Measurements from ENCODE around the gene TMOD1. TPM values are rescaled to one million over a fixed set of nuclear protein-coding genes. Genes with fewer than 3 reads are reported as not detected.

TMOD1 gene
- total and polyA plus RNA-seq, 9 of the 15 experiments (the other 6 are each of a cell fraction or from before 2014, with no cell fraction given) = 7.1 to 41.2 (median 14.2) TPM

DNA sequence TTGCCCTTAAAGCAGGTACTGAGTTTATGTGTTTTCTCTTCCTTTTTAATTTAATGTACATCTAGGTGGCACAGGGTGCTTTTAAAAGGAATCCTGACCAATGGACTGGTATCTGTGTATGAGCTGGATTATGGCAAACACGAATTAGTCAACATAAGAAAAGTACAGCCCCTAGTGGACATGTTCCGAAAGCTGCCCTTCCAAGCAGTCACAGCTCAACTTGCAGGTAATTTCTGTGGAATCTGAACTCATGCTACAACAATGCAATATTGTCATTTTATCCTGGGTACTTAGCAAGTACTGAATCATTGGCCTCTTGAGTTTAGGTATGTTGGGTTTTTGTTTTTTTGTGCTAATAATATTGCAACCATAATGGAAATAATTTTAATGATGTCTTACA is 14.4 kb upstream of the TMOD1 start:
- Histone ChIP-seq H3K4me1 (replicated peaks in 1 of 2; ENCODE audit: control insufficient read depth in 2 of 2, insufficient read depth in 2 of 2, low read length in 2 of 2) (no peaks in the 10 kb centered on the region), H3K9ac (ENCODE audit: insufficient read depth in 1 of 2, low read depth in 2 of 2, low read length in 2 of 2) (no peak overlapping the region), H2AFZ (ENCODE audit: low read depth, low read length) (no peak overlapping the region), H3K36me3 (ENCODE audit: control insufficient read depth, insufficient read depth, low read length) (peaks cover 4% of the 10 kb centered on the region; the same call in 1 of the 3 replicates), H3K79me2 (ENCODE audit: control insufficient read depth, insufficient read depth, low read length) (no peaks in the 10 kb centered on the region), H3K9me1 (ENCODE audit: control insufficient read depth, insufficient read depth, low read length) (no peaks in the 10 kb centered on the region), H3K9me3 (replicated peaks; ENCODE audit: control insufficient read depth, insufficient read depth, low read depth, low read length) (no peaks in the 10 kb centered on the region), H3K27ac (ENCODE audit: extremely low read depth, low read depth, low read length) (no peak overlapping the region), H3K27me3 (ENCODE audit: control insufficient read depth in 2 of 2, insufficient read depth in 2 of 2, low read length in 2 of 2) (no peaks in the 10 kb centered on the region), H3K4me3 (no peak overlapping the region), H3K4me2 (ENCODE audit: insufficient read depth, low read length) (no peak overlapping the region), H4K20me1 (replicated peaks; ENCODE audit: control insufficient read depth, insufficient read depth, low read length) (no peaks in the 10 kb centered on the region)
- ChIA-PET CTCF (ENCODE audit: low intra/inter-chr PET ratio) (no interaction called here), POLR2A (interaction anchor here (1.1 to 1.8 kb wide), 2 partner anchors 16 to 28 kb away, joined by 3 to 7 read pairs; no protein-coding TSS in a partner anchor)
- 20% methylated on average over 2 of the region's 2 CpGs for WGBS (ENCODE audit: insufficient coverage, low coverage, missing lambda C conversion rate)
- no peak for TF ChIP-seq MTA3 (IDR thresholded peaks at IDR 0.05; ENCODE audit: borderline replicate concordance)
- TF ChIP-seq, protein P1, sequence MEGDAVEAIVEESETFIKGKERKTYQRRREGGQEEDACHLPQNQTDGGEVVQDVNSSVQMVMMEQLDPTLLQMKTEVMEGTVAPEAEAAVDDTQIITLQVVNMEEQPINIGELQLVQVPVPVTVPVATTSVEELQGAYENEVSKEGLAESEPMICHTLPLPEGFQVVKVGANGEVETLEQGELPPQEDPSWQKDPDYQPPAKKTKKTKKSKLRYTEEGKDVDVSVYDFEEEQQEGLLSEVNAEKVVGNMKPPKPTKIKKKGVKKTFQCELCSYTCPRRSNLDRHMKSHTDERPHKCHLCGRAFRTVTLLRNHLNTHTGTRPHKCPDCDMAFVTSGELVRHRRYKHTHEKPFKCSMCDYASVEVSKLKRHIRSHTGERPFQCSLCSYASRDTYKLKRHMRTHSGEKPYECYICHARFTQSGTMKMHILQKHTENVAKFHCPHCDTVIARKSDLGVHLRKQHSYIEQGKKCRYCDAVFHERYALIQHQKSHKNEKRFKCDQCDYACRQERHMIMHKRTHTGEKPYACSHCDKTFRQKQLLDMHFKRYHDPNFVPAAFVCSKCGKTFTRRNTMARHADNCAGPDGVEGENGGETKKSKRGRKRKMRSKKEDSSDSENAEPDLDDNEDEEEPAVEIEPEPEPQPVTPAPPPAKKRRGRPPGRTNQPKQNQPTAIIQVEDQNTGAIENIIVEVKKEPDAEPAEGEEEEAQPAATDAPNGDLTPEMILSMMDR (IDR thresholded peaks at IDR 0.05 in 2 of 3, conservative IDR thresholded peaks at IDR 0.05 in 1 of 3; ENCODE audit: insufficient read depth in 2 of 3, low read depth in 1 of 3, low read length in 3 of 3) = peak; percentile 32 to 46 (median 42); a peak in 5 of 6 replicates
- intact Hi-C loops (cut with micrococcal nuclease) (no loop called here), in situ Hi-C loops (cut with MboI) (no loop called here)
- DNase-seq (ENCODE audit: extremely low read depth in 1 of 4, low spot score in 3 of 4) (peak in 1 of 4 experiments; percentile 22), FAIRE-seq (peak; percentile 52), ATAC-seq (peak; percentile 79)
- no TSS peak for BruUV-seq (replicated peaks)

DNA sequence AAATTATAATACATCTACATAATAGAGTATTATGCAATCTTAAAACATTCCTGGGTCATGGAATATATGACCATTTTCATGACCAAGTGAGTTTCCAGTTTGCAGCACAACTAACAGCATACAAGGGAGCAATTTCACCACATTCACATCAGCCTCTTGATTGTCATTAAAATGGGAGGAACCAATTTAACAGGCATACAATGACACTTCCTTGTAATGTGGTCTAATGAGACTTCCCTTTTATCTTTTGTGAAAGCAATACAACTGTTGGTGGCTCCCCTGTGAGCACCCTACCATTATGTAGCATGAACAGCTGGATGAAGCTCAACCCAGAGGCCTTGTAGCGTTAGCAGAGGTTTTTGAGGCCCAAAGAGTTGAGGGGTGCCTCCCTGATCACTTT is 13.6 kb upstream of the TMOD1 start:
- Histone ChIP-seq H4K20me1 (replicated peaks; ENCODE audit: control insufficient read depth, insufficient read depth, low read length) (no peaks in the 10 kb centered on the region), H3K4me1 (replicated peaks in 1 of 2; ENCODE audit: control insufficient read depth in 2 of 2, insufficient read depth in 2 of 2, low read length in 2 of 2) (no peaks in the 10 kb centered on the region), H2AFZ (ENCODE audit: low read depth, low read length) (no peak overlapping the region), H3K4me3 (no peak overlapping the region), H3K9me3 (replicated peaks; ENCODE audit: control insufficient read depth, insufficient read depth, low read depth, low read length) (no peaks in the 10 kb centered on the region), H3K79me2 (ENCODE audit: control insufficient read depth, insufficient read depth, low read length) (no peaks in the 10 kb centered on the region), H3K4me2 (ENCODE audit: insufficient read depth, low read length) (no peak overlapping the region), H3K27me3 (ENCODE audit: control insufficient read depth in 2 of 2, insufficient read depth in 2 of 2, low read length in 2 of 2) (no peaks in the 10 kb centered on the region), H3K36me3 (ENCODE audit: control insufficient read depth, insufficient read depth, low read length) (peaks cover 3% of the 10 kb centered on the region; the same call in 1 of the 3 replicates), H3K9ac (ENCODE audit: insufficient read depth in 1 of 2, low read depth in 2 of 2, low read length in 2 of 2) (no peak overlapping the region), H3K9me1 (ENCODE audit: control insufficient read depth, insufficient read depth, low read length) (no peaks in the 10 kb centered on the region), H3K27ac (ENCODE audit: extremely low read depth, low read depth, low read length) (no peak overlapping the region)
- intact Hi-C loops (cut with micrococcal nuclease) = no loop called here
- TF ChIP-seq CEBPG (CRISPR knock-in tag; IDR thresholded peaks at IDR 0.05) (no peak), CEBPG (tag; conservative IDR thresholded peaks at IDR 0.05 in 1 of 2, IDR thresholded peaks at IDR 0.05 in 1 of 2) (peak in 1 of 2 experiments; percentile 49; a peak in 1 of 4 replicates), CEBPB (tag; IDR thresholded peaks at IDR 0.05) (0 out of 2 replicates have a peak, but pooled peaks have one; percentile 33), ATF7 (IDR thresholded peaks at IDR 0.05) (no peak), NFIC (IDR thresholded peaks at IDR 0.05) (no peak), U2AF1 (optimal IDR thresholded peaks at IDR 0.05; ENCODE audit: low read depth, low read length) (no peak), SIRT6 (IDR thresholded peaks at IDR 0.05; ENCODE audit: low read depth, low read length) (no peak)
- TF ChIP-seq, protein P2, sequence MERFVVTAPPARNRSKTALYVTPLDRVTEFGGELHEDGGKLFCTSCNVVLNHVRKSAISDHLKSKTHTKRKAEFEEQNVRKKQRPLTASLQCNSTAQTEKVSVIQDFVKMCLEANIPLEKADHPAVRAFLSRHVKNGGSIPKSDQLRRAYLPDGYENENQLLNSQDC (CRISPR knock-in tag; IDR thresholded peaks at IDR 0.05) = no peak
- FAIRE-seq (no peak), ATAC-seq (no peak), DNase-seq (ENCODE audit: extremely low read depth in 1 of 4, low spot score in 3 of 4) (no peak)
- no TSS peak for BruUV-seq (replicated peaks)
- ChIA-PET POLR2A (interaction anchor here (1.8 kb wide), 1 partner anchor 16 kb away, joined by 7 read pairs; no protein-coding TSS in a partner anchor), CTCF (ENCODE audit: low intra/inter-chr PET ratio) (no interaction called here)
- in situ Hi-C loops (cut with MboI) = no loop called here
- 27% methylated on average over 1 of the region's 1 CpG for WGBS (ENCODE audit: insufficient coverage, low coverage, missing lambda C conversion rate)

Measured in K562 (cell line).